Stimulated activated CD8-positive, alpha-beta memory T cell treated with anti-CD3 and anti-CD28 coated beads, Interleukin-12 subunit alpha, Interleukin-12 subunit beta, amount 100 ng/mL, for 1 hour (primary cell): Measurements from ENCODE around the gene LVRN.
"Not testable (repeated sequence)": the region's sequence is repeated elsewhere in the genome, so short reads cannot be mapped to it uniquely, and the experiment has no call there.

ENCODE experiments used
- DNase-seq: peaks from one replicate; pipeline ENCODE4 v3.0.0-alpha.2; 2020; ENCODE audit warnings: low read depth

Gene LVRN

GRCh38 chr5:115962239-115962564 lies at the start of gene LVRN:
Gene LVRN (plus strand): TSS chr5:115962475. CDS start chr5:115962618, 143 bp downstream.
- DNase-seq, result no peak

- not testable (repeated sequence) for DNase-seq
Measured at GRCh38 chr5:115913623-115914400, 48.5 kb upstream of the LVRN start.

DNA sequence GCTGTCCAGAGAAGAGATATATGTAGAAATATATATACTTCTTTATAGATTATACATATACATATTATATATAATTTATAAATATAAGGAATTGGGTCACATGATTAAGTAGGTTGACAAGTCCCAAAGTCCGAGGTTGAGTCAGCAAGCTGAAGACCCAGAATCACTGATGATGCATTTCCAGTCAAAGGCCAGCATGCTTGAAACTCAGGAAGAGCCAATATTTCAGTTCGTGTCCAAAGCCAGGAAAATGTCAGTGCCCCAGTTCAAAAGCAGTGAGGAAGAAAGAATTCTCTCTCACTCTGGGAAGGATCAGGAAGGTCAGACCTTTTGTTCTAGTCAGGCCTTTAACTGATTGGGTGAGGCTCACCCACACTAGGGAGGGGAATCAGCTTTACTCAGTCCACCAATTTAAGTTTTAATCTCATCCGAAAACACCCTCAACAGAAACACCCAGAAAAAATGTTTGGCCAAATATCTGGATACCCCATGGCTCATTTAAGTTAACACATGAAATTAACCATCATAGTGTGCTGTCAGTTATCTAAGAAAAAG lies 42.0 kb upstream of the LVRN start:
- no peak for DNase-seq

DNA sequence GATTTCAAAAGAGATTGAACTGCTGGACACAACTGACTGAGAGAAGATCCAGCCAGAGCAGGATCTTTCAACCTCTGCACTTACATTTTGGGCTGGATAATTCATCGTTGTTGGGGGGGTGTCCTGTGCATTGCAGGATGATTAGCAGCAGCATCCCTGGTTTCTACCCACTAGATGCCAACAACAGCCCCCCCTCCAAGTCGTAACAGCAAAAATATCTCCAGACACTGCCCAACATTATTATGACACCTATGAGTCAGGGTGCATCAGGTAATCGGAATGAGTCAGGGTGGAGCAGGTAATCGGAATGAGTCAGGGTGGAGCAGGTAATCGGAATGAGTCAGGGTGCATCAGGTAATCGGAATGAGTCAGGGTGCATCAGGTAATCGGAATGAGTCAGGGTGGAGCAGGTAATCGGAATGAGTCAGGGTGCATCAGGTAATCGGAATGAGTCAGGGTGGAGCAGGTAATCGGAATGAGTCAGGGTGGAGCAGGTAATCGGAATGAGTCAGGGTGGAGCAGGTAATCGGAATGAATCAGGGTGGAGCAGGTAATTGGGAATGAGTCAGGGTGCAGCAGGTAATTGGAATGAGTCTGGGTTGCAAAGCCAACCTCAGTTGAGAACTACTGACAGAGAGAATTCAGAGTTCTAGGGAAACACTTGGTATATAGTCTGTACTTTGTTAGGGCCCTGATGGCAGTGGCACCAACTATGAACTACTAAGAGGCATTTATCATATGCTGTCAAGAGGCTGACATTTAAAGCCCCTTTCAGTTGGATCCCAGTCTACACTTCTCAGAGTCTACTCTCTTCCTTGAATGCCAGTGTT lies 33.5 kb upstream of the LVRN start:
- DNase-seq, result not testable (repeated sequence)

DNA sequence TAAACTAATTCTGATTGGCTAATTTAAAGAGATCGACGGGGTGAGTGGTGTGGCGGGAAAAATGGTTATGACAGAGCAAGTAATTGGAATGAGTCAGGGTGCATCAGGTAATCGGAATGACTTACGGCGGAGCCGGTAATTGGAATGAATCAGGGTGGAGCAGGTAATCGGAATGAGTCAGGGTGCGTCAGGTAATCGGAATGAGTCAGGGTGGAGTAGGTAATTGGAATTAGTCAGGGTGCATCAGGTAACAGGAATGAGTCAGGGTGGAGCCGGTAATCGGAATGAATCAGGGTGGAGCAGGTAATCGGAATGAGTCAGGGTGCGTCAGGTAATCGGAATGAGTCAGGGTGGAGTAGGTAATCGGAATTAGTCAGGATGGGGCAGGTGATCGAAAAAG lies 32.1 kb upstream of the LVRN start:
- DNase-seq, result not testable (repeated sequence)

DNA sequence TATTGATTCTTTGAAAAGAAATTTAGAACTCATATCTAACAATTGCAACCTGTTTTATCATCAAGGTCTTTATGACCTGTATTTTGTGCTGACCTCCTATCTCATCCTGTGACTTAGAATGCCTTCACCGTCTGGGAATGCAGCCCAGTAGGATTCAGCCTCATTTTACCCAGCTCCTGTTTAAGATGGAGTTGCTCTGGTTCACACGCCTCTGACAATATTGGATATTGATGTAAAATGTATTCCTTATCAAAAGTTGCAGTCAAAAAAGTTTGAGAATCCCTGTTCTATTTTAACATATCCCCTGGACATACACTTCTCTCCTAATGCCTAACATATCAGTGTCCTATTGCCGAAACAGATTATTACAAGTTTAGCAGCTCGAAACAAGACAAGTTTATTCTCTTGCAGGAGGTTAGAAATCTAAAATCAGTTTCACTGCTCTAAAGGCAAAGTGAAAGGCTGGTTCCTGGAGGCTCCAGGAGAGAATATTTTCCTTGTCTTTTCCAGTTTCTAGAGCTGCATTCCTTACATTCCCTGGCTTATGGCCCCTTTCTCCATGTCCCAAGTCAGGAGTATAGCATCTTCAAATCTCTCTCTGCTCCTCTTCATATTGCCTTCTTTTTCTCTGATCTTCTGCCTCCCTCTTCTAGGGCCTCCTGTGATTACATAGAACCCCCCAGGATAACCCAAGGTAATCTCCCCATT lies 31.5 kb upstream of the LVRN start:
- no peak for DNase-seq

DNA sequence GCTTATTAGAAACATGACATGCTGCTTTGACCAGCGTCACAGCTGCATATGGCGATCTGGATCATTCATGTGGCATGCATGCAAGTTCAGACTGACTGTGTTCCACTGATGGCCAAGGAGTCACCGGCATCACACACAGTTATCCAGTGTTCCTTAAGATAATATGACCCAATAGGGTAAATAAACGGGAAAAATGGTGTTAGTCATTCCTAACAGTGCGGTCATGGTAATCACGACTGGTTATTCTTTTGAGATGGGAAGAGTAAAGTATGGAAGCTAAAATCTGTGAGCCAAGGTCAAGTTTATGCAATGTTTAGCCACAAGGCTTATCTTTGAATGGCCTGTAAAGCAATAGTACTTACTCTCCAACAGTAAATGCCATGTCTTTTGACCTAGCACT lies 29.3 kb upstream of the LVRN start:
- DNase-seq, result no peak

- DNase-seq, result no peak
Measured at GRCh38 chr5:115934388-115934974, 27.8 kb upstream of the LVRN start.

- DNase-seq, result no peak
Measured at GRCh38 chr5:115936031-115936430, 26.2 kb upstream of the LVRN start.

GRCh38 chr5:115939059-115939458 lies 23.2 kb upstream of the LVRN start:
- no peak for DNase-seq

DNA sequence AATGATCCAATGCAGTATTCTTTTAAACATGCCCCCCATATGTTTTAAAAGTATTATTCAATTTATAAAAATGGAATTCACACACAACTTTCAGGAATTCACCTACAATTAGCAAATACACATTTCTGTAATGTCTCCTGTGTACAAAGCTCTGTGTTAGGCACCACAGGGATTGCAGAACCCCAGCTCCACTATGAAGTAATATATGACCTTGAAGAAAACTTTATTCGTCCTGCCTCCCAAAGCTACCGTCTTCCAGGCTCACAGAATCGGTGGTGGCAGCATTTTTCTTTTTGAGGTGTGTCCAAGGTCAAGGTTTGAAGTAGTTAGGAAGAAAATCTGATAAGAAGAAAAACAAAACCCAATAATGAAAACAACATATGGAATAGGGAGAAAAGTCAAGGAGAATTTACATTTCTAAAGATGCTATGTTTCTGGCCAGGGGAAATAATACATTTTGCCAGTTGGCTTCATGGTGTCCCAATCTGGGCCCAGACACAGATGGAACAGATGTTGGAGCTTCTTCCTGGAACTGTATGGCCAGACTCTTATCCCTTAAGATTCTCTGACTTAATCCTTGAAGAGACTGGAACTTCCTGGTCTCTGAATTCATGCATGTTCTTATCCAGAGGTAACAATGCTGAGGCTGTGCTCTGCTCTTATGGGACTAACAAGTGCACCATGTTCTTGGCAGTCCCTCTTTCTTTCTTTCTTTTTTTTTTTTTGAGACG lies 22.0 kb upstream of the LVRN start:
- no peak for DNase-seq

DNA sequence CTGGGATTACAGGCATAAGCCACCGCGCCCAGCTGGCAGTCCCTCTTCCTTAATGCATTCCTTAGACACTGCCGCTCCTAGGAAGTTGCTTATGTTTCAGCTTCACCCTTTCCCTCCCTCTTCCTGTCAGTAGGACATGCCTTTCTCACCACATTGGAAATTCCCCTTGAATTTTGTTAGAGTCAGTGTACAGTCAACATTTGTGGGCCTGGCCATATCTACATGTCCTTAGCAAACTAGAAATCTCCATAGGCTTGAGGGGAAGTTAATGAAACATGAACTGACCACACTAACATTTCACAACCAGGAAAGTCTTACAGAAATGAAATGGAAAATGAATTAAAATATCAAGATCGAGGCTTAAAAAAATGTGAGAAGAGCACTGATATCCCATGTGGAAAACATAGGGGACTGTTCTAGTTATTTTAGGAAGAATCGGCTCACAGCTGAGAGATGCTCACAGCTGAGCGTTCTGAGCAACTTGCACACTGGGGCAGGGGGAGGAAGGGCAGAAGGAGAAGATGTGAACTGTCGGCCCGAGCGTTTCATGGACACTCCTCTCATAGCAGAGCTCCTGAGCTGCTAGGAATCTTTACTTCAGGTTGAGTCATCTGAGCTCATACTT lies 21.1 kb upstream of the LVRN start:
- no peak for DNase-seq

DNA sequence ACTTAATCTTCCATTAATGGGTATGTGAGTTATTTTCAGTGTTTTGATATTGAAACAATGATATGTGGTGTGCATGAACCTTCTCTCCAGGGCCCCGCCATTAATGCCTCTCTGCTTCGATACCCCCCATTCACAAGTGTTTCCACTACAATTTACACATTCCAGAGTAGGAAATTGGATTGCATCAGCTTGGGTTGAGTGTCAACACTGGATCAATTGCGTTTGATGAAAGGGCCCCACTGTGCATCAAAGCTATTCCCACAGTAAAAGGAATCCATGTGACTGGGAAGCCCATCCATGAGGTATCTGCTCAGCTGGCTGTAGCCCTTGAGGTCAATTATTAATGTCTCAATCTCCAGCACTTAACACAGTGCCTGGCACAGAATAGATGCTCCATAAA lies 17.8 kb upstream of the LVRN start:
- no peak for DNase-seq

- DNase-seq, result no peak
Measured at GRCh38 chr5:115946655-115947054, 15.6 kb upstream of the LVRN start.

- no peak for DNase-seq
Measured at GRCh38 chr5:115947260-115947659, 15.0 kb upstream of the LVRN start.

DNA sequence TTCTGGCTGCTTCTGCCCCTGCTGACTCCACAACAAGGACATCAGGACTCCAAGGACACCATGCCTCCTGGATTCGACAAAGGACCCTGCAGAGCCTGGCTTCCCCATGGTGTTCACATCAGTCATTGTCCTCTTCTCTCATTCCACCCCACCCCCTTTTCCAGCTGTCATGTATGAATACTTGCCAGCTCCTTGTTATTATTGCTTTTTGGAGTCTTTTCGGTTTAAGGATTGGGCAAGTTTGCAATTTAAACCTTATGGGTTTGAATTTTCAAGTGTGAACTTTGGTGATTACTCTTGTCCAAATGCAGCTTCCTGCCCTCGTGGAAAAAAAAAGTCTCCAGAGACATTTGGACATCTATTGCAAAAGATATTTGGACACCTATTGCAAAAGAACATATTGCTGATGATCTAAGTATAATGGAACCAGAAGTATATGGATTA lies 14.2 kb upstream of the LVRN start:
- no peak for DNase-seq

DNA sequence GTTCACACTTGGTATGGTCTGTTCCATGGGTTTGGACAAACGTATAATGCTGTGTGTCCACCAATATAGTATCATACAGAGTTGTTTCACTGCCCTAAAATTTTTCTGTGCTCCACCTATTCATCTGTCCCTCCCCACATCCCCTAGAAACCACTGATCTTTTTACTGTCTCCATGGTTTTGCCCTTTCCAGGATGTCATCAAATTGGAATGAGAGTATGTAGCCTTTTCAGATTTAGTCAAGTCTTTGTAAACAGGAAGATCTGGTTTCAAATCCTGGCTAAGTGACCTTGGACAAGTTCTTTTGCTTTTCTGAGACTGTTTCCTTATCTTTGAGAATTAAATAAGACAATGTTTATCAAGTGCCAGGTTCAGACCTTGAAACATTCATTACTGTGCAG lies 13.2 kb upstream of the LVRN start:
- DNase-seq, result no peak

GRCh38 chr5:115952588-115952987 lies 9.7 kb upstream of the LVRN start:
- DNase-seq, result no peak

- no peak for DNase-seq
Measured at GRCh38 chr5:115954144-115954543, 8.1 kb upstream of the LVRN start.

DNA sequence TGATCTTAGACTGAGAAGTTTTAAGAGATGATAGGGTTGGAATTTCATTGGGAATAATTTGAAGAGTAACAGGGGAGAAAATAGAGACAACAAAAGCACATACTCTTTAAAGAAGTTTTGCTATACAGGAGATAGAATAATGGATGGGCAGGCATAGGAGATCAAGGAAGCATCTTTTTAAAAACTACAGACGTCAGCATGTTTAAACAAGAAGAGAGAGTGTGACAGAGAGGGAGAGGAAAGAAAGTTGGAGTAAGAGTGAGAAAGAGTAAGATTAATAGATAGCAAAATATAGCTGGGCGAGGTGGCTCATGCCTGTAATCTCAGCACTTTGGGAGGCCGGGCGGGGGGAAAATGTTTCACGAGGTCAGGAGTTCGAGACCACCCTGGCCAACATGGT lies 5.3 kb upstream of the LVRN start:
- no peak for DNase-seq
